Thyroid gland (tissue), 4 donors: ENCODE measurements around the gene LCT. TPM values are rescaled to one million over a fixed set of nuclear protein-coding genes. Genes with fewer than 3 reads are reported as not detected.

ENCODE experiments used
- DNase-seq, 2 donors: peaks; one replicate each; pipeline ENCODE4 v3.0.0-alpha.2; 2019
- H3K27ac ChIP-seq, 3 donors: fragments of 200-600 bp; sonication (generic); 1 replicate in 2 of 3; 2 replicates in 1 of 3; pipeline ENCODE4 v1.5.1; 2016 to 2019; ENCODE audit warnings: mild to moderate bottlenecking in 1 of 3, moderate library complexity in 1 of 3
- H3K27me3 ChIP-seq: fragments of 200-600 bp; sonication (generic); one replicate; pipeline ENCODE4 v1.5.1; 2019
- H3K36me3 ChIP-seq, 2 donors: fragments of 200-600 bp; sonication (generic); one replicate each; pipeline ENCODE4 v1.5.1; 2016 to 2019
- H3K4me1 ChIP-seq, 2 donors: fragments of 200-600 bp; sonication (generic); one replicate each; pipeline ENCODE4 v1.5.1; 2017 to 2019
- H3K4me3 ChIP-seq, 3 donors: fragments of 200-600 bp; sonication (generic); replicated peaks in 1 of 3; 1 replicate in 2 of 3; 2 replicates in 1 of 3; pipeline ENCODE4 v1.5.1; 2016; ENCODE audit warnings: mild to moderate bottlenecking in 1 of 3
- H3K9me3 ChIP-seq: fragments of 200-600 bp; sonication (generic); one replicate; pipeline ENCODE4 v1.5.1; 2017
- CTCF ChIP-seq, 6 experiments: fragments of 200-600 bp in 3 of 6; fragments of 450-650 bp in 3 of 6; sonication (generic) in 3 of 6; IDR thresholded peaks; one replicate each; pipeline ENCODE4 v1.5.1; 2016 to 2019; ENCODE audit warnings: antibody characterized with exemption in 6 of 6, mild to moderate bottlenecking in 2 of 6, inconsistent platforms in 1 of 6, moderate library complexity in 1 of 6
- POLR2A ChIP-seq, 2 donors: fragments of 450-650 bp; IDR thresholded peaks; one replicate each; pipeline ENCODE4 v1.6.1; 2017; ENCODE audit warnings: antibody characterized with exemption in 2 of 2, mild to moderate bottlenecking in 2 of 2, moderate library complexity in 1 of 2
- WGBS, 2 donors: methylation state at CpG; one replicate each; pipeline ENCODE4 v1.1.5; 2017; 5-methylcytosine and 5-hydroxymethylcytosine counted together
- intact Hi-C: fragments of 100-400 bp; cut with DNase I; formaldehyde crosslinking; loops from one replicate; pipeline ENCODE4 v1.15.1; 2023
- total RNA-seq, 4 donors: library from RNA; depleted of rRNA; stranded (reverse); fragments of >200 nt; gene quantifications; one replicate each; pipeline ENCODE4 v1.2.3, GENCODE V29; 2016

LCT gene
- total RNA-seq, 4 donors from 2014 or later, result 0.24 TPM; not detected in 3

GRCh38 chr2:135792401-135793150 is 44.4 kb downstream of the LCT start:
- H3K27me3 ChIP-seq, result no peaks in the 10 kb centered on the region
- no peak for DNase-seq
- H3K27ac ChIP-seq, result no peak overlapping the region
- H3K4me3 ChIP-seq, result no peak overlapping the region
- H3K4me1 ChIP-seq, result no peaks in the 10 kb centered on the region
- WGBS, 2 donors, result 79 to 83% methylated on average over 7 of the region's 7 CpGs
- H3K9me3 ChIP-seq, result no peaks in the 10 kb centered on the region
- TF ChIP-seq CTCF (IDR thresholded peaks at IDR 0.05) (no peak), POLR2A (IDR thresholded peaks at IDR 0.05) (no peak)
- intact Hi-C loops, result no loop called here
- no peaks in the 10 kb centered on the region for H3K36me3 ChIP-seq

DNA sequence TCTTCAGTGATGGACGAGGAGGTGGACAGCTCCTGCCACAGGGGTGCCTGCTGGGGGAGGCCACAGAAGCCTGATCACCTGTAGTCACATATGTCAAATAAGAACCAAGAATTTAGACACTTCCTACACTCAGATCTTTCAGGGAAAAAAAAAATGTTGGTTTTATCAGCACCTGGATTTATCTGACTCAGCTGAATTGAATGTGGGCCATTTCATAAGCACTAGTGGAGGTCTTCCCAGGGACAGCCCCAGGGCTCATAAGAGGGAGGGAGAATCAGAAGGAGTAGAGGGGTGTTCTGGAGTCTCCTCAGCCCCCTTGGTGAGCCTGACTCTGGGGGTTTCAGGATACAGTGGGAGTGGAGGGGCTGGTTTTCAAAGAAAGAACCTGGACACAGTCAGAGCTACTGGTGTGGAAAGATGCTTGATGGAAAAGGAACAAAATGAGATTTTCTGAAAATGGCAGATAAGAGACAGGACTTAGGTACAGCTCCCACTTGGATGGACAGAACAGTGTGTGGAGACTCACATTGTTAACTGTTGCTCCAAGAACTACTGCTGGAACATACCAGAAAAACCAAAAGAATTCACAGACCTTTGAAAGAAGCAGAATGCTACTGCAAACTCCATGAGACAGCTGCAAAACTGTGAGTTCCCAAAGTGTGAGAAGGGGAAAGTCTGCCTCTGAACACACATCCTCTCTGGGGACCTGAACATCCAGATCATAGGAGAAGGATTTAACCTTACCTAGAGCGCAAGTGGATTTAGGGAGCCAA is 45.4 kb downstream of the LCT start:
- Histone ChIP-seq H3K4me3 (no peak overlapping the region), H3K9me3 (no peaks in the 10 kb centered on the region), H3K27ac (no peak overlapping the region), H3K27me3 (no peaks in the 10 kb centered on the region), H3K36me3 (no peaks in the 10 kb centered on the region), H3K4me1 (no peaks in the 10 kb centered on the region)
- intact Hi-C loops, result no loop called here
- no peak for DNase-seq
- no peak for TF ChIP-seq CTCF (IDR thresholded peaks at IDR 0.05)
- no peak for TF ChIP-seq POLR2A (IDR thresholded peaks at IDR 0.05)
- WGBS, 2 donors, result 83 to 100% methylated on average over 2 of the region's 2 CpGs

DNA sequence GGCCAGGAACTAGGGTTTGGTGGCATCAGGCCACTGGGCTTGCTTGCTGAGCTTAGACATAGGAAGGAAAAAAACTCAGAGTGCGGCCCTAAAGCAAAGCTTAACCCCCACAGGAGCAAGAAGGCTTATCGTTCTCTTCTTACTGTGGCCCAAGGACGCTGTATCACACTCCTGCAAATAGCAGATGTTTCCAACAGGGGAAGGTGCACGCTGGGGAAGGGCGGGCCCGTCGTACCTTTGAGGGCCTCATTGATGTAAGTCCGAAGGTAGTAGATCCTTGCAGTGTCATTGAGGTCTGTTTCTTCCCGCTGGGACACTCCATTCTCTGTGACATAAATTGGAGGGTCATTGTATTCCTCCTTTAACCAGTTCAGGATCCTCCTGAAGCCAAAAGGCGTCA is 46.6 kb downstream of the LCT start:
- Histone ChIP-seq H3K27me3 (no peaks in the 10 kb centered on the region), H3K36me3 (peaks cover 4 to 6% of the 10 kb centered on the region in 2 donors), H3K9me3 (no peaks in the 10 kb centered on the region), H3K27ac (no peak overlapping the region), H3K4me1 (no peaks in the 10 kb centered on the region), H3K4me3 (no peak overlapping the region)
- TF ChIP-seq POLR2A (IDR thresholded peaks at IDR 0.05), result no peak
- TF ChIP-seq CTCF (IDR thresholded peaks at IDR 0.05), result no peak
- intact Hi-C loops, result no loop called here
- DNase-seq, result no peak
- 98% methylated on average over 10 of the region's 10 CpGs for WGBS, 2 donors

- H3K36me3 ChIP-seq, result peaks cover 34 to 37% of the 10 kb centered on the region in 2 donors
- H3K27me3 ChIP-seq, result no peaks in the 10 kb centered on the region
- no peak for DNase-seq
- H3K4me3 ChIP-seq, result no peak overlapping the region
- intact Hi-C loops, result no loop called here
- TF ChIP-seq POLR2A (IDR thresholded peaks at IDR 0.05), result no peak
- no peak for TF ChIP-seq CTCF (IDR thresholded peaks at IDR 0.05)
- 82 to 88% methylated on average over 5 of the region's 5 CpGs for WGBS, 2 donors
- no peaks in the 10 kb centered on the region for H3K4me1 ChIP-seq
- H3K27ac ChIP-seq, result no peak overlapping the region
- H3K9me3 ChIP-seq, result no peaks in the 10 kb centered on the region
Measured at GRCh38 chr2:135786823-135787222, 50.2 kb downstream of the LCT start.

GRCh38 chr2:135785032-135785431 is 52.0 kb downstream of the LCT start:
- 96 to 98% methylated on average over 2 of the region's 2 CpGs for WGBS, 2 donors
- Histone ChIP-seq H3K4me1 (no peaks in the 10 kb centered on the region), H3K36me3 (peaks cover 49 to 55% of the 10 kb centered on the region in 2 donors), H3K9me3 (no peaks in the 10 kb centered on the region), H3K4me3 (no peak overlapping the region), H3K27me3 (no peaks in the 10 kb centered on the region), H3K27ac (no peak overlapping the region)
- TF ChIP-seq POLR2A (IDR thresholded peaks at IDR 0.05), result no peak
- peak in 1 of 6 experiments; percentile 15 for TF ChIP-seq CTCF (IDR thresholded peaks at IDR 0.05)
- no peak for DNase-seq
- intact Hi-C loops, result no loop called here
